Spleen (tissue), 11 donors: Measurements from ENCODE around the gene NTSR2. TPM values are rescaled to one million over a fixed set of nuclear protein-coding genes. Genes with fewer than 3 reads are reported as not detected.

Experiments used
- DNase-seq: peaks from one replicate; pipeline ENCODE4 v3.0.0-alpha.2; 2020
- H3K27ac ChIP-seq, 8 donors: fragments of 200-600 bp; sonication (generic) in 7 of 8; 1 replicate in 4 of 8; 2 replicates in 4 of 8; pipeline versions ENCODE4 v1.5.0 to v1.8.0; 2016 to 2021; ENCODE audit warnings: inconsistent platforms in 4 of 8, mild to moderate bottlenecking in 4 of 8, moderate library complexity in 1 of 8
- H3K27me3 ChIP-seq, 7 donors: fragments of 200-600 bp; sonication (generic) in 6 of 7; replicated peaks in 1 of 7; 1 replicate in 4 of 7; 2 replicates in 3 of 7; pipeline versions ENCODE4 v1.5.0 to v1.8.0; 2016 to 2021; ENCODE audit warnings: inconsistent platforms in 3 of 7, mild to moderate bottlenecking in 1 of 7
- H3K36me3 ChIP-seq, 6 donors: fragments of 200-600 bp; sonication (generic) in 5 of 6; 1 replicate in 4 of 6; 2 replicates in 2 of 6; pipeline versions ENCODE4 v1.5.0 to v1.8.0; 2016 to 2021; ENCODE audit warnings: inconsistent platforms in 2 of 6
- H3K4me1 ChIP-seq, 6 donors: fragments of 200-600 bp; sonication (generic) in 5 of 6; 1 replicate in 3 of 6; 2 replicates in 3 of 6; pipeline versions ENCODE4 v1.5.0 to v1.8.0; 2016 to 2021; ENCODE audit warnings: inconsistent platforms in 3 of 6
- H3K4me3 ChIP-seq, 8 donors: fragments of 200-600 bp; sonication (generic) in 7 of 8; 1 replicate in 4 of 8; 2 replicates in 4 of 8; pipeline versions ENCODE4 v1.5.0 to v1.8.0; 2016 to 2021; ENCODE audit warnings: inconsistent platforms in 4 of 8, mild to moderate bottlenecking in 4 of 8, moderate library complexity in 2 of 8
- H3K9me3 ChIP-seq, 8 donors: fragments of 200-600 bp; sonication (generic) in 7 of 8; 1 replicate in 4 of 8; 2 replicates in 4 of 8; pipeline versions ENCODE4 v1.5.0 to v1.8.0; 2016 to 2021; ENCODE audit warnings: inconsistent platforms in 4 of 8
- POLR2A ChIP-seq, 3 donors: fragments of 450-650 bp; IDR thresholded peaks; one replicate each; pipeline ENCODE4 v1.5.1; 2017; ENCODE audit warnings: antibody characterized with exemption in 3 of 3, mild to moderate bottlenecking in 1 of 3
- POLR2AphosphoS5 ChIP-seq, 3 donors: sonication (generic); formaldehyde crosslinking; IDR thresholded peaks; one replicate each; pipeline ENCODE4 v1.5.1; 2017; ENCODE audit warnings: antibody characterized with exemption in 3 of 3
- WGBS, 5 donors: extraction: QIAGEN DNeasy Blood & Tissue Kit in 3 of 5; methylation state at CpG; one replicate each; pipeline versions ENCODE4 v1.1.5 to v1.1.7; 2013 to 2018; 5-methylcytosine and 5-hydroxymethylcytosine counted together
- intact Hi-C: fragments of 100-400 bp; cut with DNase I; formaldehyde crosslinking; loops from one replicate; pipeline ENCODE4 v1.15.0; 2023; ENCODE audit warnings: low total_unique reads
- polyA plus RNA-seq, 3 donors: library from polyadenylated mRNA; stranded (reverse); fragments of 200-250 nt; gene quantifications; one replicate each; pipeline ENCODE4 v1.2.1, GENCODE V29; 2013
- total RNA-seq, 7 donors: library from RNA; depleted of rRNA in 3 of 7; stranded (reverse); fragments of >200 nt in 3 of 7; fragmentation: NEBNext Ultra II Directional in 4 of 7; extraction: Animal tissue kit (Norgen Biotek cat#: 25700) in 4 of 7; gene quantifications; one replicate each; pipeline versions ENCODE4 v1.1.0 to v1.2.1, GENCODE V29; 2016 to 2021
- TF ChIP-seq, protein P1 (sequence below), 11 experiments: fragments of 200-600 bp in 7 of 11; fragments of 450-650 bp in 4 of 11; sonication (generic) in 4 of 11; IDR thresholded peaks in 8 of 11; conservative IDR thresholded peaks in 3 of 11; 1 replicate in 7 of 11; 2 replicates in 4 of 11; pipeline versions ENCODE4 v1.4.0 to v1.8.0; 2016 to 2021; ENCODE audit warnings: antibody characterized with exemption in 11 of 11, inconsistent platforms in 4 of 11, mild to moderate bottlenecking in 1 of 11
- donor health status: healthy with polysubstance abuse.
- donor health status: DM: no; HTN: no; CAD: no; lungs with moderate emphysema.
- donor health status: DM: no; HTN: no; CAD: no.
- donor health status: Bipolar disorder and iron deficiency.
- donor health status: healthy.
- donor health status: DM: no; HTN: no; CAD: no.
- donor health status: DM: yes; HTN: yes; CAD: no.

The NTSR2 gene
- total and polyA plus RNA-seq, 10 donors: not detected

DNA sequence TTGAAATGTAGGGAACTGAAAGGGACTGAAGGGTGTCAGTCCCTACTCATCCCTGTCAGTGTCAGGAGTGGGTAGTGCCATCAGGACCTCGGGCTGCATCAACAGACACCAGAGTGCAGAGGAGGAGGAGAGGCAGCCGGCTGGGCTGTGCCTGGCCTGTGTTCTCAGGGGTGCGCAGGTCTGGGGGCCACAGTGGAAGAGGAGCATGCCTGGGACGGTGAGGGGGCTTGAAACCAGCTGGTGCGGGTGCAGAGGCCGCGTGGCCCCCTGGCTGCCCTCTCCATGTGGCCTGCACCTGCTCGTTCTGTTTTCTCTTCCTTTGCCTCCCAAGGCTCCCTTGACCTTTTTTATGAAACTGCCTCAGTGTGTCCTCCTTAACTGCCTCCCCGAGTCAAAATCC is 41.3 kb downstream of the NTSR2 start:
- peaks cover 0 to 14% (median 10%) of the 10 kb centered on the region in 8 donors for H3K9me3 ChIP-seq
- H3K4me1 ChIP-seq: no peaks in the 10 kb centered on the region
- H3K27me3 ChIP-seq: no peaks in the 10 kb centered on the region
- H3K27ac ChIP-seq: no peak overlapping the region
- 78 to 87% (median 84%) methylated on average over 9 of the region's 9 CpGs for WGBS, 5 donors
- no peak for DNase-seq
- no peaks in the 10 kb centered on the region for H3K36me3 ChIP-seq
- intact Hi-C loops: no loop called here
- no peak overlapping the region for H3K4me3 ChIP-seq
- TF ChIP-seq POLR2AphosphoS5 (IDR thresholded peaks at IDR 0.05) (no peak), POLR2A (IDR thresholded peaks at IDR 0.05) (no peak)
- TF ChIP-seq, protein P1, sequence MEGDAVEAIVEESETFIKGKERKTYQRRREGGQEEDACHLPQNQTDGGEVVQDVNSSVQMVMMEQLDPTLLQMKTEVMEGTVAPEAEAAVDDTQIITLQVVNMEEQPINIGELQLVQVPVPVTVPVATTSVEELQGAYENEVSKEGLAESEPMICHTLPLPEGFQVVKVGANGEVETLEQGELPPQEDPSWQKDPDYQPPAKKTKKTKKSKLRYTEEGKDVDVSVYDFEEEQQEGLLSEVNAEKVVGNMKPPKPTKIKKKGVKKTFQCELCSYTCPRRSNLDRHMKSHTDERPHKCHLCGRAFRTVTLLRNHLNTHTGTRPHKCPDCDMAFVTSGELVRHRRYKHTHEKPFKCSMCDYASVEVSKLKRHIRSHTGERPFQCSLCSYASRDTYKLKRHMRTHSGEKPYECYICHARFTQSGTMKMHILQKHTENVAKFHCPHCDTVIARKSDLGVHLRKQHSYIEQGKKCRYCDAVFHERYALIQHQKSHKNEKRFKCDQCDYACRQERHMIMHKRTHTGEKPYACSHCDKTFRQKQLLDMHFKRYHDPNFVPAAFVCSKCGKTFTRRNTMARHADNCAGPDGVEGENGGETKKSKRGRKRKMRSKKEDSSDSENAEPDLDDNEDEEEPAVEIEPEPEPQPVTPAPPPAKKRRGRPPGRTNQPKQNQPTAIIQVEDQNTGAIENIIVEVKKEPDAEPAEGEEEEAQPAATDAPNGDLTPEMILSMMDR (IDR thresholded peaks at IDR 0.05 in 8 of 11, conservative IDR thresholded peaks at IDR 0.05 in 3 of 11): no peak

DNA sequence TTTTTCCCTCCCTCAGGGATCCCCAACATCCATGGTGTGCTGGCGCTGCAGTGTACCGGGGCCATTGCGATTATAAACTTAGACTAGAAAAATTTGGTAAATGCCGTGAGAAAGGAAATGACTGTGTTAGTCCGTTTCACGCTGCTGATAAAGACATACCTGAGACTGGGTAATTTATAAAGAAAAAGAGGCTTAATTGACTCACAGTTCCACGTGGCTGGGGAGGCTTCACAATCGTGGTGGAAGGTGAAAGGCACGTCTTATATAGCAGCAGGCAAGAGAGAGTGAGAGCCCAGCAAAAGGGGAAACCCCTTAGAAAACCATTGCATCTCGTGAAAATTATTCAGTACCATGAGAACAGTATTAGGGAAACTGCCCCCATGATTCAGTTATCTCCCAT is 44.3 kb downstream of the NTSR2 start:
- Histone ChIP-seq H3K27me3 (no peaks in the 10 kb centered on the region), H3K4me3 (no peak overlapping the region), H3K4me1 (no peaks in the 10 kb centered on the region), H3K36me3 (no peaks in the 10 kb centered on the region), H3K9me3 (peaks cover 0 to 14% (median 10%) of the 10 kb centered on the region in 8 donors), H3K27ac (no peak overlapping the region)
- intact Hi-C loops: no loop called here
- TF ChIP-seq POLR2AphosphoS5 (IDR thresholded peaks at IDR 0.05) (no peak), POLR2A (IDR thresholded peaks at IDR 0.05) (no peak)
- TF ChIP-seq, protein P1 (IDR thresholded peaks at IDR 0.05 in 8 of 11, conservative IDR thresholded peaks at IDR 0.05 in 3 of 11): no peak
- no peak for DNase-seq
- WGBS, 5 donors: 77 to 82% (median 77%) methylated on average over 10 of the region's 10 CpGs

DNA sequence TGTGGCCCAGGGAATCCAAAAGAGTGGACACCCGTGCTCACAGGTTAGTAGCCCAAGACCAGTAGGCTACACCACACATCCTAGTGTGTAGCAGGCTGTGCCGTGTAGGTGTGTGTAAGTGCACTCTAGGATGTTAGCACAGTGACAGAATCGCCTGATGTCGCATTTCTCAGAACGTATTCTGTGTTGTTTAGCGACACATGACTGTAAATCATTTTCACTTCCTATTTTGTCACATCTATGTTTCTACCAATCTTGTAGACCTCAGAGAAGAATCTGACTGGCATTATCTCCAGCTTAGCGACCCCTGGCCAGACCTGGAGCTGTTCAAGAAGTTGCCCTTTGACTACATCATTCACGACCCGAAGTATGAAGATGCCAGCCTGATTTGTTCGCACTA is 45.1 kb downstream of the NTSR2 start:
- WGBS, 5 donors: 81 to 87% (median 85%) methylated on average over 10 of the region's 10 CpGs
- DNase-seq: no peak
- intact Hi-C loops: no loop called here
- H3K9me3 ChIP-seq: peaks cover 0 to 14% (median 10%) of the 10 kb centered on the region in 8 donors
- H3K36me3 ChIP-seq: no peaks in the 10 kb centered on the region
- H3K27me3 ChIP-seq: no peaks in the 10 kb centered on the region
- no peak overlapping the region for H3K4me3 ChIP-seq
- no peak for TF ChIP-seq POLR2AphosphoS5 (IDR thresholded peaks at IDR 0.05)
- no peak for TF ChIP-seq POLR2A (IDR thresholded peaks at IDR 0.05)
- TF ChIP-seq, protein P1 (IDR thresholded peaks at IDR 0.05 in 8 of 11, conservative IDR thresholded peaks at IDR 0.05 in 3 of 11): no peak
- H3K27ac ChIP-seq: no peak overlapping the region
- no peaks in the 10 kb centered on the region for H3K4me1 ChIP-seq

DNA sequence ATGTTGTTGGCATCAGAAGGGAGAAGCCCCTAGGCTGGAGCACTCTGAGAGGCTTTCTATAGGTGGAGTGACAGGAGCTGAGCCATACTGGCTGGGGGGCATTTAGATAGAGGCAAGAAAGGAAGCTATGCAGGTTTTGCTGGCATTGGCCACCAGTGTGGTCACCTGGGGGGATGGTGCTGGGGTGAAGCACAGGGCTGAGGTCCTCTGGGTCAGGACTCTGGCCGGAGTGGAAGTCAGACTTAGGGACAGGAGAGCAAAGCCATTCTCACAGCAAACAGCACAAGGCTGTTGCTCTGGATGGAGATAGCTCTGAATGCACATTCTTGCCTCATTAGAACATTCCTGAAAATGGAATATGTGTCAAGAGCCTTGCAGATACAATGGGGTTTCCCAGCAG is 47.4 kb downstream of the NTSR2 start:
- no peaks in the 10 kb centered on the region for H3K4me1 ChIP-seq
- no peaks in the 10 kb centered on the region for H3K36me3 ChIP-seq
- 67 to 100% (median 80%) methylated on average over 1 of the region's 1 CpG for WGBS, 5 donors
- TF ChIP-seq POLR2AphosphoS5 (IDR thresholded peaks at IDR 0.05) (no peak), POLR2A (IDR thresholded peaks at IDR 0.05) (no peak)
- TF ChIP-seq, protein P1 (IDR thresholded peaks at IDR 0.05 in 8 of 11, conservative IDR thresholded peaks at IDR 0.05 in 3 of 11): no peak
- DNase-seq: no peak
- H3K9me3 ChIP-seq: peaks cover 0 to 11% (median 9%) of the 10 kb centered on the region in 8 donors
- no peaks in the 10 kb centered on the region for H3K27me3 ChIP-seq
- intact Hi-C loops: no loop called here
- no peak overlapping the region for H3K4me3 ChIP-seq
- no peak overlapping the region for H3K27ac ChIP-seq
